Measurements from ENCODE around the gene FBLN5.

DNA sequence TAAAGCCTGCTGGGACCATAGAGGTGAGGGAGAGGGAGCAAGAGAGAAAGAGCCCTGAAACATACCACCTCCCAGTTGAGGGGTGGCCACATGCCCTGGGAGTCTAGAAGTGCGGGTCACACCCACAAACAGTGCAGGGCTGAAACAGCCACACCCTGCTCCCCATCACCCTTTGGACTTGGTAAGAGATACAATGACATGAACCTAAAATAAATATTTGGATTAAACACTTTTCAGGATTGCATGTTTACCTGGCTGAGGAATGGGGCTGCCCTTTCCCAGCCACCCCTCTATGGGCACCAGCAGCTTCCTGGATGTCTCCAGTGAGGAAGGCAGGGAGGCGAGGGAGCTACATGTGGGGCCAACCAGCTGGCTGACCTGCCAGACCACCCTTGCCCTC, 41.1 kb downstream of the FBLN5 start:
- TF ChIP-seq, protein P1, sequence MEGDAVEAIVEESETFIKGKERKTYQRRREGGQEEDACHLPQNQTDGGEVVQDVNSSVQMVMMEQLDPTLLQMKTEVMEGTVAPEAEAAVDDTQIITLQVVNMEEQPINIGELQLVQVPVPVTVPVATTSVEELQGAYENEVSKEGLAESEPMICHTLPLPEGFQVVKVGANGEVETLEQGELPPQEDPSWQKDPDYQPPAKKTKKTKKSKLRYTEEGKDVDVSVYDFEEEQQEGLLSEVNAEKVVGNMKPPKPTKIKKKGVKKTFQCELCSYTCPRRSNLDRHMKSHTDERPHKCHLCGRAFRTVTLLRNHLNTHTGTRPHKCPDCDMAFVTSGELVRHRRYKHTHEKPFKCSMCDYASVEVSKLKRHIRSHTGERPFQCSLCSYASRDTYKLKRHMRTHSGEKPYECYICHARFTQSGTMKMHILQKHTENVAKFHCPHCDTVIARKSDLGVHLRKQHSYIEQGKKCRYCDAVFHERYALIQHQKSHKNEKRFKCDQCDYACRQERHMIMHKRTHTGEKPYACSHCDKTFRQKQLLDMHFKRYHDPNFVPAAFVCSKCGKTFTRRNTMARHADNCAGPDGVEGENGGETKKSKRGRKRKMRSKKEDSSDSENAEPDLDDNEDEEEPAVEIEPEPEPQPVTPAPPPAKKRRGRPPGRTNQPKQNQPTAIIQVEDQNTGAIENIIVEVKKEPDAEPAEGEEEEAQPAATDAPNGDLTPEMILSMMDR (IDR thresholded peaks at IDR 0.05; ENCODE audit: extremely low read depth in 1 of 2, insufficient read depth in 1 of 2, low read depth in 1 of 2, low read length in 2 of 2) = no peak
- TF ChIP-seq POLR2A (IDR thresholded peaks at IDR 0.05; ENCODE audit: low read depth, low read length) (no peak), MYC (IDR thresholded peaks at IDR 0.05; ENCODE audit: low read depth, low read length) (no peak), GATA2 (IDR thresholded peaks at IDR 0.05; ENCODE audit: insufficient read depth, insufficient read length, low read depth, low read length) (no peak), POLR2AphosphoS5 (IDR thresholded peaks at IDR 0.05; ENCODE audit: insufficient read depth, low read depth, low read length) (no peak), EZH2 (IDR thresholded peaks at IDR 0.05; ENCODE audit: borderline replicate concordance, low read depth, low read length, severe bottlenecking) (no peak), FOS (IDR thresholded peaks at IDR 0.05; ENCODE audit: borderline replicate concordance, insufficient read depth, low read length) (no peak), JUN (IDR thresholded peaks at IDR 0.05; ENCODE audit: borderline replicate concordance, insufficient read depth, insufficient read length, low read depth) (no peak)
- TF ChIP-seq, protein P2, sequence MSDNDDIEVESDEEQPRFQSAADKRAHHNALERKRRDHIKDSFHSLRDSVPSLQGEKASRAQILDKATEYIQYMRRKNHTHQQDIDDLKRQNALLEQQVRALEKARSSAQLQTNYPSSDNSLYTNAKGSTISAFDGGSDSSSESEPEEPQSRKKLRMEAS (IDR thresholded peaks at IDR 0.05; ENCODE audit: insufficient read depth, insufficient read length) = no peak

All from endothelial cell of umbilical vein (primary cell).